Measurements from ENCODE around the gene ADAT3.

- no peak for TF ChIP-seq CTCF (IDR thresholded peaks at IDR 0.05)
- no peak for TF ChIP-seq POLR2A (IDR thresholded peaks at IDR 0.05)
Observed at GRCh38 chr19:1959928-1960589, 54.9 kb downstream of the ADAT3 start.
